Stimulated activated CD8-positive, alpha-beta memory T cell treated with anti-CD3 and anti-CD28 coated beads, Interleukin-15, amount 100 ng/mL, for 4 hours (primary cell): Measurements from ENCODE around the gene TTC7B.

Experiments used
- DNase-seq, 2 donors: peaks; one replicate each; pipeline ENCODE4 v3.0.0-alpha.2; 2020; ENCODE audit warnings: low read depth in 2 of 2

TTC7B gene

DNA sequence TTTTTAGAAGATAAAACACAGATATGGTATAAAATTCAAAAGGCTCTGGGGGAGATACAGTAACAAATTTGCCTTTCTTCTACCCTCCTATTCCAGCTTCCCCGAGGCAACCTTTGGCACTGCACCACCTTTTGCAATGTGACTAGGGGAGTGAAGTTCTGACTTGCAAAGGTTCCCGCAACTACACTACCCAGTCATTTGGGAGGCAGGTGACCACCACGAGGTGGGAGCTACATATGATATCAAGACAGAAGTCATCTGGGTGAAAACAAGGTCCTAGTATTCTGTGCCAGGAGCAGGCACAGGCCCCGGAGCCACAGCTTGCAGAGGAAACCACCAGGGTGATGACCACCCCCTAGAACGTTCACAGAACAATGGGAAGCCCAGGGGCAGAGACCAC, 141.5 kb downstream of the TTC7B start:
- no peak for DNase-seq

- DNase-seq = no peak
Measured at GRCh38 chr14:90674043-90674670, 142.1 kb downstream of the TTC7B start.

GRCh38 chr14:90671382-90672234, 144.6 kb downstream of the TTC7B start:
- DNase-seq = no peak

DNA sequence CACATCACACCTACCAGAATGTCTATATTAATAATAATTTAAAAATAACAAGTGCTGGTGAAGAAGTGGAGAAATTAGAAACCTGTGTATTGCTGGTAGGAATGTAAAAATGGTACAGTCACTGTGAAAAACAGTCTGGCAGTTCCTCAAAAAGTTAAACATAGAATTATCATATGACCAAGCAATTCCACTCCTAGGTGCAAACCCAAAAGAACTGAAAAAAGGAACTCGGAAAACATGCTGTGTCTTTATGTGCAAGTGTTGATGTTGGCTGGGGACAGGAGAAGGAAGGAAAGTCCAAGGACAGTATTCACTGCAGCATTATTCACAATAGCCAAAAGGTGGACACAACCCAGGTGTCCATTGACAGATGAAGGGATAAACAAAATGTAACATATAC, 146.5 kb downstream of the TTC7B start:
- no peak for DNase-seq

DNA sequence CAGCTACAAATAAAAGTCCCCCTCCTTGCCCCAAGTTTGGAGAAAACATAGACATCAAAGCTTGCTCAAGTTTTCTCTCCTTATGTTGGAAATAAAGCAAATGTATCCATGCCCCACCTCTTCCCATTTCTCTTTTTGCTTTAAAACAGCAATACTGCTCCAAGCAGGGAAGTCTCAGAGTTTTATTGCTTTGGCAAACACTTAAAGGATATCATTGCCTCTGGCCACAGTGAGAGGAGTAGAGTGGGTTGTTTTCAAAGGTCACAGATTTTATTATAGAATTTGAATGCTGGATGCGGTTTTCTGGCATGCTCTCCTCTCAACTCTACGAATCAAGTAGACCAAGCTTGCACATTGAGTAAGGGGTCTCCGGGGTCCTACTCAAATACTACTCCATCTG, 149.7 kb downstream of the TTC7B start:
- no peak for DNase-seq

DNA sequence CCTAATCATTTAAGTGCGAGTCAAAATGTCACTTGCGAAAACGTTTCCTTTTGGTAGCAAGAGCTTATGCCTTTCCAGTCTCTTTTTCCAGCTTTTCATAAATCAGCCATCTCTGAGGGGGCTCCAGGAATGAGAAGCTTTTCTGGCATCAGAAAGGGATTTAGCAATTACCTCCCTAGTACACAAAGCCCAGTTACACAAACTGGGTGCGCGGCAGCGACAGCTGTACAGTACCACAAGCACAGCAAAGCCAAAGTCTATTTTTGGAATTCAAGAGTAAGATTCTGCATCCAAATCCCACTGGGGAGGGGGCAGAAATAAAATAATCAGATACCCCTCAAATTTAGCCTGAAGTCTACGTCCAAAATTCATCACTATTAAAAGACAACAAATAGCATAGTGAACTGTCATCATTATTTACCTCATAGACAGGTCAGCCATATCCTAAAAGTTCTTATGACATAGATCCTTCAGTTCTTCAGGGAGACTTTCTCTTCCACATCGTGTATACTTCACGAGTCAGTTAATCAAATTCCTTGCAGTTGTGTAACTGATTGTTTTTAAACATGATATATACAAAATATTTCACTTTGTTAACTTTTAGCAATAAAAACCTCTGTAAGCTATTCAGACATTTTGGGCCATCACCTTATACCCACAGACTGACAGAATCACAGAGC, 150.8 kb downstream of the TTC7B start:
- no peak for DNase-seq

- no peak for DNase-seq
Measured at GRCh38 chr14:90664911-90665310, 151.3 kb downstream of the TTC7B start.

GRCh38 chr14:90663680-90664079, 152.6 kb downstream of the TTC7B start:
- no peak for DNase-seq

GRCh38 chr14:90663140-90663539, 153.1 kb downstream of the TTC7B start:
- DNase-seq = no peak

- DNase-seq = no peak
Measured at GRCh38 chr14:90661866-90662265, 154.4 kb downstream of the TTC7B start.

- no peak for DNase-seq
Measured at GRCh38 chr14:90660865-90661570, 155.2 kb downstream of the TTC7B start.

DNA sequence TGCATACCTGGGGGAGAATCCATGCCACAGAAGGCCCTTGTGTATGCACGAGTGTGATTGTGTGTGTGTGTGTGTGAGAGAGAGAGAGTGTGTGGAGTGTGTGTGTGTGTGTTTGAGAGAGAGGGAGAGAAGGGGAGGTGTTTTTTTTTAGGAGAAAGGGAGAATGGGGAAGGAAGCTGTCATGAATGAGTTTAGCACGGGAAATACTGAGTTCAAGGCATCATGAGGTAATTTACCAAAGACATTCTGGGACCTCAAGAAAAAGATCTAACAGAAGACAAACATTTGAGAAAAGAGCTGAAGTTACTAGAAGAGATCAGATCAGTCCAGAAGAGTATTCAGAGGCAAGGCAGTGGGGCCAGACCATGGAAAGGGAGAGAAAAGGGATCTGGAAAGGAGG, 157.1 kb downstream of the TTC7B start:
- no peak for DNase-seq

DNA sequence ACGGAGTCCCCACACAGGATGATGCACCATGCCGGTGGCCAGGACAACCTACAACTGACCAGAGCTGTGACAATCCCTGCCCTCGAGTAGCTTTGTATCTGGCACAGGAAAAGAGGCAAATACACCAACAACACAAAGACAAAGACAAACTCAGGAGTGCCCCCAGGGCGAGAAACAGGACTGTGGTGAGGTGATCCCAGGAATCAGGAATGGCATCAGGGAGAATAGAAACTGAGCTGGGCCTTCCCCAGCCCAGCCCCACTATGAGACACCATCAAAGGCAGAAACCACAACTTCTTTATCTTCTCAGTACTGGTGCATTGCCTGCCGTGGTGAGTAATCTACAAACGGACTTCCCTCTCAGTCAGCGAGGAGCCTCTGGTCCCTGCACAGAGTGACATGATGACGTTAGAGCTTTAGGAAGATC, 157.7 kb downstream of the TTC7B start:
- DNase-seq = no peak

DNA sequence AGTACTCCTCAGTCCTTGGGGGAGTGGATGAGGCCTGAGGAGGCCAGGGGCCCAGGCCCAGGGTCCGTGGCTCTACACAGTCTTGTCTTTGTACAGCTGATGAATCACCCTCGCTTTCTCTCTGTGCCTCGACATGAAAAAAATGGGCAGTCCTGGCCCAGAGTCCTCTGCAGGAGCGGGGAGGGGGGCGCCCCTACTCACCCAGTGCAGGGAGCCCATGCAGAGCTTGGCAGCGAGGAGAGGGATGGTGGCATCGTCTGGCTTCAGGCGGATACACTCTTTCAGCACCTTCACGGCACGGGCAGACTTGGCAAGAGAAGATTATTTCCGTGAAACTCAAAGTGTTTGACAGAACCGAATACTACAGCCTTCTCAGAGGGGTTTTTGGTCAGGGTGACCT, 159.3 kb downstream of the TTC7B start:
- no peak for DNase-seq

GRCh38 chr14:90655829-90656228, 160.4 kb downstream of the TTC7B start:
- DNase-seq = no peak

GRCh38 chr14:90654831-90655276, 161.4 kb downstream of the TTC7B start:
- no peak for DNase-seq

DNA sequence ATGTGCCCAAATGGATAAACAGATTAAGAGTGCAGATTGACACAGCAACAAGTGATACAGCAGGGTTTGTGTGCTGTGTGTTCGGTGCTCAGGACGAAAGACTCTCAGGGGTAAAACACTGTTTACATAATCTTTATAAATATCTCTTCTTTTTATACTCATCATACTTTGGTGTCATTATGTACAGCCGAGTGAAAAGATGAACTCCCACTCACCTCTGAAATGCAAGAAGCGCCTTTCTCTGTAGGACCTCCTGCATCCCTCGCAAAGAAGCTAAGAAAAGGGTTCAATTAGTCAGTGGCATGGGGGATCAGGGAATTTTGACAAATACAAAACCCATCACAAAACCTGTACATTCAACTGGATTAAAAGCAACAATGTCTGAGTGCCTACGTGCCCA, 163.6 kb downstream of the TTC7B start:
- DNase-seq = no peak

DNA sequence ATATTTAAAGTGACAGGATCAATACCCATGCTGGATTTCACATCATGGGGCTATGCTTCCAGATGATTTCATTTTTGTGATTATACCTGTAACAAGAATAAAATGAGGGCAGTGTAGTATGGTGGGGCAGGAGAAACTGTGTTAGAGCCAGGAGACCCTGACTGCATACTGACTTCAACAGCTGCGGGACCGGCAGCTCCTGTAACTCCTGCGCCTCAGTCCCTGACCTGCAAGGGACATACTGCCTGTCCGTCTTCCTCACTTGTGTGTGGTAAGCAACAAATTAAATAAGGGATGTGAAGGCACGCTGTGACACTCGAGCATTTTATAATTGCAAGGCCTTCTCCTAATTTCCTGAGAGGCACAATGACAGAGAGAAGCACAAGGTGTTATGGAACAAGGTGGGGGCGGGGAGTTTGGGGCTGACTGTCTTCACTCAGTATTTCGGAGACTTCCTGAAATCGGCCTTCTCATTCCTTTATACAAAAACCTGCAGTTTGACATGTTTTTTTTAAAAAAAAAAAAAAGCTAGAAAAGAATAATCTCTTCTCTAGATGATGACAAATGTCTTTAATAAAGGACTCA, 164.2 kb downstream of the TTC7B start:
- DNase-seq = no peak

DNA sequence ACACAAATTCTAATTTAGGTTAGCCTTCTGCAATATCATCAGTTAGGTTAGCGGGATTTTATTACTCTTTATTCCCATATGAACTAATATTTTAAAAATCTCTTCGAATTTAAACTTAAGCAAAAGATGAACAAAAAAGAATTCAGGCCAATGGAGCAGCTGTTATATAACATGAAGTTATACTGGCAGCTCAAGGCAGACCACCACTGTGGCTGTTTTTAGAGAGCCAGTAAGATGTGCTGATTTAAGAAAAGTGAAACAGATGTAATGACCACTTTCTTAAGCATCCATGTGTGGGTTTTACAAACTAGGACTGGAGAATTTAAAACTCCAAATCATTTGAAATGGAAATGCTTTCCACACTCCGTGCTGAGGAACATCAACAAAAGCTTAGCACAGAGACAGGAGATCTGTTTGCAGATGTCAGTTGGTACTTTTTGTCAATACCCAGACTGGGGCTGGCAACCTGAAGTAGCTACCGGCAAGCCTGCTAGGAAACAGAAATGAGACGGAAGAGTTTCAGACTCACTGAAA, 164.9 kb downstream of the TTC7B start:
- no peak for DNase-seq

DNA sequence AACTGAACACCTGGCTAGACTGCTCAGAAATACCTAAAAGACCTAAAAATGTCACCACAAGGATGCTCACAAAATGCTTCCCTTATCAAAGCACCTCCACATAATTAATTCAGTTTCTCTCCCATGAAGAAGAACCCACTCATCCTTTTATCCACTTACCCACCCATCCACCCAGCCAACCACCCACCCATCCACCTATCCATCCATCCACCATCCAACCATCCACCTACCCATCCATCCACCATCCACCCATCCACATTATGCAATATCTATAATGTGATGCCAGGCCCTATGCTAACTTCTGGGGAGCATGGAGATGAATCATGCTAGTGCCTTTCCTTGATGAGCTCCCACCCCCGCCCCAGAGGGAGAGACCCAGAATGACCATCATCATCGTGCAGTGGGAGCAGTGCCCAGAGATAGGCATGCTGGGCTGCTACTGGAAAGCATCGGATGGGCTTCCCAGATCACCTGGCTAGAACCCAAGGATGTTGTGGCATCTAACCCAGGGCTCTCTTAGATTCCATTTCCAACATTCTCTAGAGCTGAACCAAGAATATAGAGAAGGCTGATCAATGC, 166.6 kb downstream of the TTC7B start:
- no peak for DNase-seq

DNA sequence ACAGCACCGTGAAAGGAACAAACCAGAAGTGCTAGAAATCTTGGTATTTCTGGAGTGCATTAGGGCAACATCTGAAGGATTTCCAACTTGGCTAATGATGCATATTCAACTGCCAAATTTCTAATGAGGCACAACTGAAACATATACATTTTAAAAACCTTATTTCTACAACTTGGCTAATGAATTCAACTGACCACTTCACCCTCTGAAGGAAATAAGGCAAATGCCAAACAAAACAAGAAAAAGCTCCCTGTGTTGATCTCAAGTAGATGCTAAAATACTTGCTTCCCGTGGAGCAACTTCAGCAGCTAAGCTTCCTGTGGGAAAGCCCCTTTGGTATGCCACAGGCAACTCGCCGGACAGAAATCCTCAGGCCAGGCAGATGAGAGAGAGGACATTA, 167.1 kb downstream of the TTC7B start:
- DNase-seq = no peak
